MM.1S (cell line): ENCODE results near the gene COX10.

Experiments used
- EZH2 ChIP-seq: fragments of 300-600 bp; sonication (generic); optimal IDR thresholded peaks from 2 replicates; pipeline ENCODE3; 2017; ENCODE audit warnings: low read depth, mild to moderate bottlenecking, antibody characterized with exemption, low read length, mixed read lengths
- EZH2phosphoT487 ChIP-seq: fragments of 300-600 bp; sonication (generic); IDR thresholded peaks from 2 replicates; pipeline ENCODE4 v1.6.1; 2018; ENCODE audit warnings: antibody characterized with exemption, low read length
- TF ChIP-seq, protein P1 (sequence below): fragments of 300-600 bp; sonication (generic); IDR thresholded peaks from 2 replicates; pipeline ENCODE4 v1.5.1; 2016; ENCODE audit warnings: antibody characterized with exemption, low read length, mixed read lengths

DNA sequence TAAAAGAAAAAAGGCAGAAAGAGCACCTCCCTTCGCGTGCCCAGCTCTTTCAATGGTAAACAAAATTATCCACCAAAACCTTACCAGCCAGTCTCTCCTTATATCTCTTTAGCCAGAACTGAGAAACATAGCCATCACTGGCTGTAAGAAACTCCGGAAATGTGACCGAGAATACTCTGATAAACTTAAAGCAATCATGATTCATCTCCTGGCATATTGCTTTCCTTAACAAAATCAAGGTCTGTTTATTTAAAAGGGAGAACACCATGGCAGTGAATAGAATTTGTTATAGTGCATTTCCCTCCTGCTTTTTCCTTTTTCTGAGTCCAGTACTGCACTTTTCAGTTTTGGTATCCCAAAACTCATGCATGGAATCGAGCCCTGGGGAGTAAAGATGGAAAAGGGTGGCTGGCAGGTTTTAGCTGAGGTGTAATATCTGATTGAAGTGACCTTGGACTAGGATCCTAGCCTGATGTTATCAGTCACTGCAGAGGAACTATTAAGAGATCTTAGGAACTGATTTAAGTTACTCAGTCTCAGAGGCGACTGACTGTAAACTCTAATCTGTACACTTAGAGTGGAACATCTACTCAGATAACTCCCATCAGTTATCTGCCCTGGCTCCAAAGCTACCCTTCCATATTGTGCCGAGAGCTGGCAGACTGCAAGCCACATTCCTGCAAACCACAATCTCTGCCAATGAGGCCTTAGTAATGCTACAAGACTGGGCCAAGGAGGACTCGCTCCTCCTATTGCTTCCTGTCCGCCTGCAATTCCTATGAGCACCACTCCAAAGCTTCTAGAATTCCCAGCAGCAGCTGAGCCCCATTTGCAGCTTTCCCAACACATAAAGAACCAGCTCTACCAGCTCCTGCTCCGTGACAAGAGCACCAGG lies 7.4 kb upstream of the COX10 start:
- TF ChIP-seq EZH2phosphoT487 (no peak), EZH2 (no peak)
- TF ChIP-seq, protein P1, sequence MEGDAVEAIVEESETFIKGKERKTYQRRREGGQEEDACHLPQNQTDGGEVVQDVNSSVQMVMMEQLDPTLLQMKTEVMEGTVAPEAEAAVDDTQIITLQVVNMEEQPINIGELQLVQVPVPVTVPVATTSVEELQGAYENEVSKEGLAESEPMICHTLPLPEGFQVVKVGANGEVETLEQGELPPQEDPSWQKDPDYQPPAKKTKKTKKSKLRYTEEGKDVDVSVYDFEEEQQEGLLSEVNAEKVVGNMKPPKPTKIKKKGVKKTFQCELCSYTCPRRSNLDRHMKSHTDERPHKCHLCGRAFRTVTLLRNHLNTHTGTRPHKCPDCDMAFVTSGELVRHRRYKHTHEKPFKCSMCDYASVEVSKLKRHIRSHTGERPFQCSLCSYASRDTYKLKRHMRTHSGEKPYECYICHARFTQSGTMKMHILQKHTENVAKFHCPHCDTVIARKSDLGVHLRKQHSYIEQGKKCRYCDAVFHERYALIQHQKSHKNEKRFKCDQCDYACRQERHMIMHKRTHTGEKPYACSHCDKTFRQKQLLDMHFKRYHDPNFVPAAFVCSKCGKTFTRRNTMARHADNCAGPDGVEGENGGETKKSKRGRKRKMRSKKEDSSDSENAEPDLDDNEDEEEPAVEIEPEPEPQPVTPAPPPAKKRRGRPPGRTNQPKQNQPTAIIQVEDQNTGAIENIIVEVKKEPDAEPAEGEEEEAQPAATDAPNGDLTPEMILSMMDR: no peak
